PC-9 (cell line): ENCODE measurements around the gene TRH. TPM values are rescaled to one million over a fixed set of nuclear protein-coding genes. Genes with fewer than 3 reads are reported as not detected.
A peak's percentile ranks its signal among the peaks of the same experiment; 100 is the strongest.

ENCODE experiments used
- BruUV-seq: library from RNA; stranded (reverse); fragments of 400-500 nt; replicated peaks from 2 replicates; lab custom pipeline; 2021; lab: Mats Ljungman, UMichigan
- CTCF ChIA-PET: fragments of 300-600 bp; sonication (Branson Sonifier 250); formaldehyde crosslinking; loops from one replicate; lab custom pipeline; 2022; ENCODE audit warnings: antibody characterized with exemption; lab: Charles Lee
- POLR2A ChIA-PET: fragments of 300-600 bp; sonication (Branson Sonifier 250); formaldehyde crosslinking; loops from one replicate; lab custom pipeline; 2022; ENCODE audit warnings: antibody characterized with exemption; ENCODE audit not compliant: unreplicated experiment; lab: Charles Lee
- DNase-seq, 2 experiments: peaks; one replicate each; pipeline versions ENCODE4 v3.0.0 to v3.0.0-alpha.2; 2015 to 2022; ENCODE audit warnings: mixed read lengths in 1 of 2
- H2AFZ ChIP-seq: fragments of 200-600 bp; sonication (generic); 2 replicates; pipeline ENCODE4 v1.8.1; 2017; ENCODE audit warnings: antibody characterized with exemption
- H3F3A ChIP-seq: fragments of 200-600 bp; sonication (generic); 2 replicates; pipeline ENCODE4 v1.8.1; 2017; ENCODE audit warnings: antibody characterized with exemption, mild to moderate bottlenecking, low read depth; ENCODE audit not compliant: insufficient read depth
- H3K27ac ChIP-seq: fragments of 200-600 bp; sonication (generic); 2 replicates; pipeline ENCODE4 v1.6.1; 2016; ENCODE audit warnings: mixed run types
- H3K27me3 ChIP-seq: fragments of 200-600 bp; sonication (generic); 2 replicates; pipeline ENCODE4 v1.6.1; 2016; ENCODE audit warnings: low read depth, mixed run types; ENCODE audit not compliant: insufficient read depth
- H3K36me3 ChIP-seq: fragments of 200-600 bp; sonication (generic); 2 replicates; pipeline ENCODE4 v1.6.1; 2016; ENCODE audit warnings: low read depth, mixed run types
- H3K4me1 ChIP-seq: fragments of 200-600 bp; sonication (generic); replicated peaks from 2 replicates; pipeline ENCODE4 v1.6.1; 2016; ENCODE audit warnings: mixed run types; ENCODE audit not compliant: insufficient read depth
- H3K4me2 ChIP-seq: fragments of 200-600 bp; sonication (generic); 2 replicates; pipeline ENCODE4 v1.6.1; 2017; ENCODE audit warnings: mixed run types
- H3K4me3 ChIP-seq: fragments of 200-600 bp; sonication (generic); 2 replicates; pipeline ENCODE4 v1.6.1; 2016; ENCODE audit warnings: mixed run types
- H3K79me2 ChIP-seq: fragments of 200-600 bp; sonication (generic); 2 replicates; pipeline ENCODE4 v1.6.1; 2017; ENCODE audit warnings: low read depth, mixed run types
- H3K9me2 ChIP-seq: fragments of 200-600 bp; sonication (generic); 2 replicates; pipeline ENCODE4 v1.8.1; 2017; ENCODE audit warnings: mild to moderate bottlenecking; ENCODE audit not compliant: insufficient read depth
- H3K9me3 ChIP-seq: fragments of 200-600 bp; sonication (generic); 2 replicates; pipeline ENCODE4 v1.8.1; 2016; ENCODE audit warnings: low read depth; ENCODE audit not compliant: insufficient read depth
- H4K20me1 ChIP-seq: fragments of 200-600 bp; sonication (generic); 2 replicates; pipeline ENCODE4 v1.8.1; 2017; ENCODE audit not compliant: insufficient read depth
- EZH2 ChIP-seq: fragments of 200-600 bp; sonication (generic); IDR thresholded peaks from 2 replicates; pipeline ENCODE4 v1.8.0; 2017; ENCODE audit warnings: antibody characterized with exemption, low read depth
- intact Hi-C: fragments of 100-400 bp; cut with micrococcal nuclease; formaldehyde crosslinking; loops from one replicate; pipeline ENCODE4 v1.10.0; 2022; ENCODE audit not compliant: unreplicated experiment
- total RNA-seq: library from RNA; stranded (reverse); gene quantifications from 2 replicates; pipeline ENCODE4 v1.2.3, GENCODE V29; 2021
- TF ChIP-seq, protein P1 (sequence below): fragments of 200-600 bp; sonication (generic); conservative IDR thresholded peaks from 2 replicates; pipeline ENCODE4 v1.6.1; 2017; ENCODE audit warnings: mixed run types, antibody characterized with exemption, mild to moderate bottlenecking, moderate library complexity

The TRH gene
- total RNA-seq, 1 experiment from 2014 or later, result not detected

GRCh38 chr3:129984125-129984524 is 9.6 kb downstream of the TRH start:
- Histone ChIP-seq H3K36me3 (no peaks in the 10 kb centered on the region), H3K79me2 (no peaks in the 10 kb centered on the region), H3K4me2 (no peak overlapping the region), H3F3A (no peaks in the 10 kb centered on the region), H3K9me3 (no peaks in the 10 kb centered on the region), H4K20me1 (no peaks in the 10 kb centered on the region), H3K27me3 (no peaks in the 10 kb centered on the region), H3K4me1 (no peaks in the 10 kb centered on the region), H3K27ac (no peak overlapping the region), H2AFZ (no peak overlapping the region), H3K9me2 (no peaks in the 10 kb centered on the region), H3K4me3 (no peak overlapping the region)
- no peak for TF ChIP-seq EZH2
- TF ChIP-seq, protein P1, sequence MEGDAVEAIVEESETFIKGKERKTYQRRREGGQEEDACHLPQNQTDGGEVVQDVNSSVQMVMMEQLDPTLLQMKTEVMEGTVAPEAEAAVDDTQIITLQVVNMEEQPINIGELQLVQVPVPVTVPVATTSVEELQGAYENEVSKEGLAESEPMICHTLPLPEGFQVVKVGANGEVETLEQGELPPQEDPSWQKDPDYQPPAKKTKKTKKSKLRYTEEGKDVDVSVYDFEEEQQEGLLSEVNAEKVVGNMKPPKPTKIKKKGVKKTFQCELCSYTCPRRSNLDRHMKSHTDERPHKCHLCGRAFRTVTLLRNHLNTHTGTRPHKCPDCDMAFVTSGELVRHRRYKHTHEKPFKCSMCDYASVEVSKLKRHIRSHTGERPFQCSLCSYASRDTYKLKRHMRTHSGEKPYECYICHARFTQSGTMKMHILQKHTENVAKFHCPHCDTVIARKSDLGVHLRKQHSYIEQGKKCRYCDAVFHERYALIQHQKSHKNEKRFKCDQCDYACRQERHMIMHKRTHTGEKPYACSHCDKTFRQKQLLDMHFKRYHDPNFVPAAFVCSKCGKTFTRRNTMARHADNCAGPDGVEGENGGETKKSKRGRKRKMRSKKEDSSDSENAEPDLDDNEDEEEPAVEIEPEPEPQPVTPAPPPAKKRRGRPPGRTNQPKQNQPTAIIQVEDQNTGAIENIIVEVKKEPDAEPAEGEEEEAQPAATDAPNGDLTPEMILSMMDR, result no peak
- intact Hi-C loops, result no loop called here
- peak in 1 of 2 experiments; percentile 9 for DNase-seq
- CTCF ChIA-PET, result no interaction called here
- POLR2A ChIA-PET, result no interaction called here
- BruUV-seq, result no TSS peak

DNA sequence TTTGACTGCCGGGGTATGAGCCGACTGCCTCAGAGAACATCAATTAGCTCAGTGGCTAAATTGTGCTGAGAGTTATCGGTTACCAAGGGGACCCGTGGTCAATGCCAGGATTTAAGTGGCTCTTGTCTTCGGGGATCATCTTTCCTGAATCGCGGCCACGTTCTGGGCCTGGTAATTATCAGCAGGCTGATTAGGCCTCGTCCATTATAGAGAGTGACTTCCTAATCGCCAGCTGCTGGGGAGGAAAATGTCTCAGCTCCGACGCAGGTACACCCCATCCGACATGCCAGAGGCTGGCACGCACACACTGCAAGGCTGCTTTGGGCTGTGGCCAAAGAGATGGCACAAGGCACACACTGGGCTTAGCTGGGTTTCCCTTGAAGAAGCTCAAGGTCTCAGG is 10.6 kb downstream of the TRH start:
- BruUV-seq, result no TSS peak
- H3K4me1 ChIP-seq, result no peaks in the 10 kb centered on the region
- H3K79me2 ChIP-seq, result no peaks in the 10 kb centered on the region
- DNase-seq, result no peak
- H3K9me3 ChIP-seq, result no peaks in the 10 kb centered on the region
- no peaks in the 10 kb centered on the region for H3K36me3 ChIP-seq
- H3K27me3 ChIP-seq, result no peaks in the 10 kb centered on the region
- H3K9me2 ChIP-seq, result no peaks in the 10 kb centered on the region
- no peaks in the 10 kb centered on the region for H4K20me1 ChIP-seq
- ChIA-PET CTCF (no interaction called here), POLR2A (no interaction called here)
- no peak for TF ChIP-seq EZH2
- H2AFZ ChIP-seq, result no peak overlapping the region
- H3K4me2 ChIP-seq, result no peak overlapping the region
- H3K4me3 ChIP-seq, result no peak overlapping the region
- H3F3A ChIP-seq, result no peaks in the 10 kb centered on the region
- intact Hi-C loops, result no loop called here
- no peak overlapping the region for H3K27ac ChIP-seq

- no peak for DNase-seq
- H3K79me2 ChIP-seq, result no peaks in the 10 kb centered on the region
- H2AFZ ChIP-seq, result no peak overlapping the region
- no peak overlapping the region for H3K27ac ChIP-seq
- H3K4me2 ChIP-seq, result no peak overlapping the region
- TF ChIP-seq, protein P1, result no peak
- TF ChIP-seq EZH2, result no peak
- no peaks in the 10 kb centered on the region for H3K4me1 ChIP-seq
- intact Hi-C loops, result no loop called here
- no peaks in the 10 kb centered on the region for H3K27me3 ChIP-seq
- POLR2A ChIA-PET, result no interaction called here
- H3F3A ChIP-seq, result no peaks in the 10 kb centered on the region
- no peaks in the 10 kb centered on the region for H3K9me2 ChIP-seq
- H3K36me3 ChIP-seq, result no peaks in the 10 kb centered on the region
- CTCF ChIA-PET, result no interaction called here
- no TSS peak for BruUV-seq
- no peaks in the 10 kb centered on the region for H3K9me3 ChIP-seq
- no peak overlapping the region for H3K4me3 ChIP-seq
- H4K20me1 ChIP-seq, result no peaks in the 10 kb centered on the region
Observed at GRCh38 chr3:129988429-129988828, 13.9 kb downstream of the TRH start.

DNA sequence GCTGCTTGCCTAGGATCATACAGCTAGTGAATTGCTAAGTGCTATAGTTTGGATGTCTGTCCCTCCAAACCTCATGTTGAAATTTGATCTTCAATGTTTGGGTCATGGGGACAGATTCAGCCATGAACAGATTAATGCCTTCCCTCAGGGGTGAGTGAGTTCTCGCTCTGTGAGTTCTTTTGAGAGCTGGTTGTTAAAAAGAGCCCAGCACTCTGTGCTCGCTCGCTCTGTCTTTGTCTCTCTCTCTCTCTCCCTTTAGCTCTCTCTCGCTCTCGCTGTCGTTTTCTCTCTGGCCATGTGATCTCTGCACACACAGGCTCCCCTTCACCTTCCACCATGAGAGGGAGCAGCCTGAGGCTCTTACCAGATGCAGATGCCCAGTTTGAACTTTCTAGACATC is 14.9 kb downstream of the TRH start:
- no TSS peak for BruUV-seq
- no peaks in the 10 kb centered on the region for H3K27me3 ChIP-seq
- intact Hi-C loops, result no loop called here
- no peak for TF ChIP-seq EZH2
- TF ChIP-seq, protein P1, result no peak
- no peaks in the 10 kb centered on the region for H4K20me1 ChIP-seq
- no peaks in the 10 kb centered on the region for H3K79me2 ChIP-seq
- no peaks in the 10 kb centered on the region for H3F3A ChIP-seq
- CTCF ChIA-PET, result no interaction called here
- H3K4me3 ChIP-seq, result no peak overlapping the region
- H3K27ac ChIP-seq, result no peak overlapping the region
- no peaks in the 10 kb centered on the region for H3K9me3 ChIP-seq
- H3K9me2 ChIP-seq, result no peaks in the 10 kb centered on the region
- POLR2A ChIA-PET, result no interaction called here
- H3K4me1 ChIP-seq, result no peaks in the 10 kb centered on the region
- no peaks in the 10 kb centered on the region for H3K36me3 ChIP-seq
- no peak for DNase-seq
- H2AFZ ChIP-seq, result no peak overlapping the region
- no peak overlapping the region for H3K4me2 ChIP-seq
